ENCODE data around the gene RPL27.
"Not testable (repeated sequence)": the region's sequence is repeated elsewhere in the genome, so short reads cannot be mapped to it uniquely, and the experiment has no call there.

Gene RPL27

GRCh38 chr17:42971589-42971988 is 26.6 kb upstream of the RPL27 start:
- H3K4me3 ChIP-seq (ENCODE audit: low read length): no peak overlapping the region
- TF ChIP-seq, protein P1, sequence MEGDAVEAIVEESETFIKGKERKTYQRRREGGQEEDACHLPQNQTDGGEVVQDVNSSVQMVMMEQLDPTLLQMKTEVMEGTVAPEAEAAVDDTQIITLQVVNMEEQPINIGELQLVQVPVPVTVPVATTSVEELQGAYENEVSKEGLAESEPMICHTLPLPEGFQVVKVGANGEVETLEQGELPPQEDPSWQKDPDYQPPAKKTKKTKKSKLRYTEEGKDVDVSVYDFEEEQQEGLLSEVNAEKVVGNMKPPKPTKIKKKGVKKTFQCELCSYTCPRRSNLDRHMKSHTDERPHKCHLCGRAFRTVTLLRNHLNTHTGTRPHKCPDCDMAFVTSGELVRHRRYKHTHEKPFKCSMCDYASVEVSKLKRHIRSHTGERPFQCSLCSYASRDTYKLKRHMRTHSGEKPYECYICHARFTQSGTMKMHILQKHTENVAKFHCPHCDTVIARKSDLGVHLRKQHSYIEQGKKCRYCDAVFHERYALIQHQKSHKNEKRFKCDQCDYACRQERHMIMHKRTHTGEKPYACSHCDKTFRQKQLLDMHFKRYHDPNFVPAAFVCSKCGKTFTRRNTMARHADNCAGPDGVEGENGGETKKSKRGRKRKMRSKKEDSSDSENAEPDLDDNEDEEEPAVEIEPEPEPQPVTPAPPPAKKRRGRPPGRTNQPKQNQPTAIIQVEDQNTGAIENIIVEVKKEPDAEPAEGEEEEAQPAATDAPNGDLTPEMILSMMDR (conservative IDR thresholded peaks at IDR 0.05; ENCODE audit: low read length): no peak
- DNase-seq (ENCODE audit: low read depth): no peak

DNA sequence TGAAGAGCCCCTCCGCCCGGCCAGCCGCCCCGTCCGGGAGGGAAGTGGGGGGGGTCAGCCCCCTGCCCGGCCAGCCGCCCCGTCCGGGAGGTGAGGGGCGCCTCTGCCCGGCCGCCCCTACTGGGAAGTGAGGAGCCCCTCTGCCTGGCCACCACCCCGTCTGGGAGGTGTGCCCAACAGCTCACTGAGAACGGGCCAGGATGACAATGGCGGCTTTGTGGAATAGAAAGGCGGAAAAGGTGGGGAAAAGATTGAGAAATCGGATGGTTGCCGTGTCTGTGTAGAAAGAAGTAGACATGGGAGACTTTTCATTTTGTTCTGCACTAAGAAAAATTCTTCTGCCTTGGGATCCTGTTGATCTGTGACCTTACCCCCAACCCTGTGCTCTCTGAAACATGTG is 24.9 kb upstream of the RPL27 start:
- DNase-seq (ENCODE audit: low read depth); H3K4me3 ChIP-seq (ENCODE audit: low read length): not testable (repeated sequence)

- H3K4me3 ChIP-seq (ENCODE audit: low read length): no peak overlapping the region
- TF ChIP-seq, protein P1 (conservative IDR thresholded peaks at IDR 0.05; ENCODE audit: low read length): no peak
- no peak for DNase-seq (ENCODE audit: low read depth)
Measured at GRCh38 chr17:42975265-42975664, 23.0 kb upstream of the RPL27 start.

DNA sequence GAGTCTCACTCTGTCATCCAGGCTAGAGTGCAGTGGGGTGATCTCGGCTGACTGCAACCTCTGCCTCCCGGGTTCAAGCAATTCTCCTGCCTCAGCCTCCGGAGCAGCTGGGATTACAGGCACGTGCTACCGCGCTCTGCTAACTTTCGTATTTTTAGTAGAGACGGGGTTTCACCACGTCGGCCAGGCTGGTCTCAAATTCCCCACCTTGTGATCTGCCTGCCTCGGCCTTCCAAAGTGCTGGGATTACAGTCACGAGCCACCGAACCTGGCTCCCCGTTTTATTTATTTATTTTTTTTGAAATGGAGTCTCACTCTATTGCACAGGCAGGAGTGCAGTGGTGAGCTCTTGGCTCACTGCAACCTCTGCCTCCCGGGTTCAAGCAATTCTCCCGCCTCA is 22.5 kb upstream of the RPL27 start:
- DNase-seq (ENCODE audit: low read depth); H3K4me3 ChIP-seq (ENCODE audit: low read length): not testable (repeated sequence)

DNA sequence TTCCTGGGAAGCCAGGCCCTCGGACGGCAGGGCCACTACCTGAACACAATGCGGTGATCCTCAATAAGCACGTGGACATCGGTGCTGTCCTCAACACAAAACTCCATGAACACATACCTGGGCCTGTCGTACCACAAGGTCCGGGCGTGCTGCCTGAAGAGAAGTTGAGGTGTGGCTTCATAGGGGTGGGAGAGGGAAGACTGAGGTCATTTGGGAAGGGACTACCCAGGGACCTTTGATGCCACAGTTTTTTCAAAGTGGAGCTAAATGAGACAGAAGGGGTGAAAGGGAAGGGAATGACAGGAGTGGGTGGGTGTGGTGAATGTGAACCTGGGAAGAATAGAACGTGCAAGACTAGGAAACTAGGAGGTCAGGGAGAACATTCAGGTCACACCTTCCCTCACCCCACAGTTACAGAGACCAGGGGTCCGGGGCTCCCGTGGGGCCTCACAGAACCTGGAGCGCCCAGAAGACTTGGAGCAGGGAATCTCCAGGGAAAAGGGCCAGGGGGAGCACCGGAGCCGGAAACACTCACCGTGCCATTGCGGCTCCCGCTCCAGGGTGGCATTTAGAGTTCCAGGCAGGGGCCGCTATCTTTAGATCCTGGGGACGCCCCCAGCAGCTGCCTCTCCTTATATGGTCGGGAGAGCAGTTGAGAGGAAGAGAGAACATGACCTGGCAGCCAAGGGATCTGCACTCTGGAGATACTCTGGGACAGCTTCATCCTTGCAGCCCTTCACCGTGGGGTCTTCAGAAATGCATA is 18.5 kb upstream of the RPL27 start, which contains the start of gene PTGES3L:
Gene PTGES3L, minus strand, starts transcription at position 570 of the 763 bp plus-strand sequence. Its CDS starts 27 bp downstream, at position 543.
- TF ChIP-seq, protein P1 (conservative IDR thresholded peaks at IDR 0.05; ENCODE audit: low read length): no peak
- DNase-seq (ENCODE audit: low read depth): no peak
- H3K4me3 ChIP-seq (ENCODE audit: low read length): peak within 1 kb of the TSS; percentile 87

- TF ChIP-seq, protein P1 (conservative IDR thresholded peaks at IDR 0.05; ENCODE audit: low read length): no peak
- DNase-seq (ENCODE audit: low read depth): peak; percentile 82
- peak within 1 kb of the TSS; percentile 87 for H3K4me3 ChIP-seq (ENCODE audit: low read length)
Measured at GRCh38 chr17:42980274-42980765, 17.9 kb upstream of the RPL27 start, which contains the start of gene RUNDC1. TSS of gene RUNDC1 (plus strand) at chr17:42980565. CDS start at chr17:42980577, 12 bp downstream.

- TF ChIP-seq, protein P1 (conservative IDR thresholded peaks at IDR 0.05; ENCODE audit: low read length): no peak
- peak; percentile 34 for DNase-seq (ENCODE audit: low read depth)
Measured at GRCh38 chr17:42980766-42981397, 17.3 kb upstream of the RPL27 start.

DNA sequence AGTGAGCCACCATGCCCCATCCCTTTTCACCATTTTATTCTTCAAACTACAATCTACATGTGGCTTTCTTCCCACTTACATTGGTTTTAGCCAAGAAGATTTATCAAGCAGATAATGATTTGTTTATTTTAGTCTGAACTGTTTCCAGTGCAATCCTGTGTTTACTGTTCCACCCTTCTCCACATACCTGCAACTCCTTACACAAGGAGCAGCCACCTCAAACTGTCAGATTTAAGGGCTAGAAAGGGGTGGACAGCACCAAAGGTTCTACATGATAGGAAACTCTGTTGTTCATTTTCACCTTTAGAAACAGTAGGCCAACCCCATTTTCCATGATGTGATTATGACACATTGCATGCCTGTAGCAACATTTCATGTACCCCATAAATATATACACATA is 16.0 kb upstream of the RPL27 start:
- TF ChIP-seq, protein P1 (conservative IDR thresholded peaks at IDR 0.05; ENCODE audit: low read length): no peak
- no peak for DNase-seq (ENCODE audit: low read depth)
- H3K4me3 ChIP-seq (ENCODE audit: low read length): no peak overlapping the region

More at GRCh38 chr17:42980766-42981397, 17.3 kb upstream of the RPL27 start:
- H3K4me3 ChIP-seq (ENCODE audit: low read length): peak overlapping the region; percentile 87

All from AG10803 (cell line).